ENCODE data around the gene ABL1.

The ABL1 gene

GRCh38 chr9:130935648-130936271 is 100.7 kb downstream of the ABL1 start:
- no peak for DNase-seq

GRCh38 chr9:130936285-130937117 is 101.4 kb downstream of the ABL1 start:
- no peak for DNase-seq

All from COR-L47 (cell line).